GM18502 (cell line): Measurements from ENCODE around the gene NOTCH4.
"Not testable (repeated sequence)": the region's sequence is repeated elsewhere in the genome, so short reads cannot be mapped to it uniquely, and the experiment has no call there.

Source experiments
- ATAC-seq: cut with Tn5 transposase; IDR thresholded peaks from one replicate; pipeline ENCODE4 v1.9.1; 2021; ENCODE audit warnings: mild to moderate bottlenecking; ENCODE audit not compliant: unreplicated experiment, poor library complexity

NOTCH4 gene

DNA sequence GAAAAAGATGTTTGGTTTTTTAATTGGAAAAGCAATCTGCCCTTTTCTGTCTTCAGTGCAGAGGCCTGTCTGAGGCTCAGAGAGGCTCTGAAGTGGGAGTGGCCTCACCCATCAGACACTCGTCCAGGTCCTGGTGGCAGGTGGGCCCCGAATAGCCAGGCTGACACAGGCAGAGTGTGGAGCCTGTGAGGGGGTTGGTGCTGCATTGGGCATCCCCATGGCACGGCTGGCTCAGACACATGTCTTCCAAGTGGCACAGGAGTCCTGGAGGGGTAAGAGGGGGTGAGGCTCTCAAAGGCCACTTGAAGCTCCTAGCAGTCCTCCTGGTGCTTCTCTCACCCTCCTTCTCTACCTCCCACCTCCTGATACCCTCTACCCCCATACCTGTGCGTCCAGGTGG, 3.8 kb downstream of the NOTCH4 start:
- ATAC-seq, result no peak

DNA sequence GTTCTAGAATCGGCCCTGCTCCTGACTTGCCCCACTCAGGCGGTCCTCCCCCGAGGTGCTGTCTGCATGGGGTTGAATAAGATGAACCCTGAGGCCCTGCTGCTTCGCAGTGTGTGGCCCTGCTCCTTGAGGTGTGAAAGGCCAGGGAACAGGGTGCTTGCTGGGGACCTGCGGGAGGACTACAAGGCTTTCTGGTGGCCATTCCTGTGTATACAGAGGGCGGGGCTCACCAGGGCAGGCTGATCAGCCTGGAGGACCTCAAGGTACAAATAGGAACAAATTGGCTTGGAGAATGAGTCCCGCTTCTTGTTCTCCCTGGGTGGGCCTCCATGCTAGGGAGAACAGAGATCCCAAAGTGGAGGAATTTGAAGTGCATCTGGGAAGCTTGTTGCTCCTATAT, 5.7 kb downstream of the NOTCH4 start:
- ATAC-seq, result no peak

DNA sequence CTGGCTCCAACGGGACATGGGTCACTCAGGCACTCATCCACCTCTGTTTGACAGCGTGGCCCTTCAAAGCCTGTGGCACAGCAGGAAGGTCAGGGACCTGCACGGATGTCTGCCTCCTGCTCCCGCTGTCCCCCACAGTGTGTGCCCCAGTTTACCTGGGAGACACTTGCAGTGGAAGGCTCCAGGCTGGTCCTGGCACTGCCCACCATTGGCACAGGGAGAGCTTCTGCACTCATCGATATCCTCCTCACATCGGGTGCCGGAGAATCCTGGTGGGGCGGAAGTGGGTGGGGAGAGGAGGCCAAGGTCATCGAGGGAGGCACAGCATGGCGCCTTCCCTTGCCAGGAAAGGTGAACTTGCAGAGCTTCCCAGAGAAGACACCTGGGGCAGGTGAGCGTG, 6.9 kb downstream of the NOTCH4 start:
- ATAC-seq, result no peak

DNA sequence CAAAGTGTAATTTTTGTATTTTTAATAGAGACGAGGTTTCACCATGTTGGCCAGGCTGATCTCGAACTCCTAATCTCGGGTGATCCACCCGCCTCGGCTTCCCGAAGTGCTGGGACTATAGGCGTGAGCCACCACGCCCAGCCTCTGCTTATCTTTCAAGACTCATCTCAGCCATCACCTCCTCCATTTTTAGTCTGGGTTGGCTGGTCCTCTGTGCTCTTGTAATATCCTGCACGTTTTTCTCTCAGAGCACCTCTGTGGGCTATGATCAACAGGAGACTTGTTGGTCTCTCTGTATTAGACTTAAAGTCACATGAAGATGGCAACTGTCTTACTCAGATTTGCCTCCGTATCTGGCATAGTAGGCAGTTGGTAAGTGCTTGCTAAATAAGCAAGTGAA, 7.6 kb downstream of the NOTCH4 start:
- no peak for ATAC-seq

DNA sequence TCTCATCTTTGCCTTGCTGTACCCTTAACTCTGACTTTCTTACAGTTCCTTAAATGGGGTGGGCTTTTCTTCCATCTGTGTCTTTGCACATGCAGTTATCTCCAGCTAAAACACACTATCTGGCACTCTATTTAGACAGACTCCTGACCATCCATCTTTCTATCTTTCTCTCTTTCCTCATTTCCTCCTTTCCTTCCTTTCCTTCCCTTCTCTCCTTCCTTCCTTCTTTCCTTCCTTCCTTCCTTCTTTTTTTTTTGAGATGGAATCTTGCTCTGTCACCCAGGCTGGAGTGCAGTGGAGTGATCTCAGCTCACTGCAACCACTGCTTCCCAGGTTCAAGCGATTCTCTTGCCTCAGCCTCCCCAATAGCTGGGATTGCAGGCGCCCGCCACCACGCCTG, 8.2 kb downstream of the NOTCH4 start:
- ATAC-seq, result no peak

DNA sequence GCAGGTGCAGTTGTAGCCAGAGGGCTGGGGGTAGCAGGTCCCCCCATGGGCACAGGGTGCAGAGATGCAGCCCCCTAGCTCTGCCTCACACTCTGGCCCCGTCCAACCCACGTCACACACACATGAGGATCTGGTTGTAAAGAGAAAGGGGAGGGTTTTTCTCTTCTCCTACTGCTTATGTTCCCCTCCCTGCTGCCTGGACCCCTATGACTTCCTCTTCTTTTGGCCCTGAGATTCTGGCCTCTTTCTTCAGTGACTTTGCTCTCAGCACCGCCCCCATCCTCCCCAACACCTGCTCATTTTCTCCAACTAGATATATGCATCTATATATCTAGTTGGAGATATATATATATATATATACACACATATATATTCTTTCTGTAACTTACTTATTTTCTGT, 9.7 kb downstream of the NOTCH4 start:
- ATAC-seq, result no peak

DNA sequence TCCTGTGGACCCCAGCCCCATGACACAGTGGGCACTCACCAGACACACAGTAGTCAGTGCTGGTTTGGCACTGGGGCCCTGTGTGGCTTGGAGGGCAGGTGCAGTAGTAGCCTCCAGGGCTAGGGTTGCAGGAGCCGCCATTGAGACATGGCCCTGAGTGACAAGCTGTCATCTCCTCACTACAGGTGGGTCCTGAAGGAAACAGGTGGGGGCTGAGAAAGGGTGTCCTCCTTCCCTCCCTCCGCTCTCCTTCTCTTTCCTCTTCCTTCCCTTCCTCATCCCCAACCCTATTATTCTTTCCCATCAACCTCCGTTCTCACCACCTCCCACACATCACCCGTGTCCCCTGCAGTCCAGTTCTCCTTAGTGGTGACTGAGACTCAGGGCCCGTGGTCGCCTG, 10.2 kb downstream of the NOTCH4 start:
- no peak for ATAC-seq

DNA sequence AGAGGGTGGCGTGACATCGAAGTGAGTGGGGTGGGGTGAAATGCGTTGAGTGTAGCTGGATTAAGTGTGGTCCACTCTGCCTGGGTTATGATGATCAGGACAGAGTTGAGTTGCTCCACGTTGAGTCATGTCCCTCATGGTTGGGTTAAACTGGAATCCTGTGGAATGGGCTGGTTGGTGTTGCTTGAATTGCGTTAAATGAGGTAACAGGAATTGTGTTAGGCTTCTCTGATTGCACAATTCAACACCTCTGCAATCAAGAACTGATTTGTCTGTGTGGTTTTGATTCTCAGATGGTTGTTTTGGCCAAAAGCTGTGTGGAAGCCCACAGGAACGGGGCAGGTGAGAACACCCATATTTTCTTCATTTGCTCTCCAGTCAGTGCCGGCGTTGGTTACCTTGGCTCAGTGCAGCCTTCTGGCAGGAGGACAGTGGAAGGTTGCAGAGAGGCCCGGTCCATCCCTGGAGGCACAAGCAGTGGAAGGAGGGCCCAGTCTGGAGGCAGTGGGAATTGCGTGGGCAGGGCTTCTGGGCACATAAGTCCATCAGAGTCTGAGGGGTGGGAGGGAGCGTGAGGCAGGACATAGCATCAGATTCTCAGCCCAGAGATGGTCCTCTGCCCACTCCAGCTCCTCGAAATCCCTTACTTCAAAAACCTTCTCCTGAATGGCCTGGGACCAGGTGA, 11.6 kb downstream of the NOTCH4 start:
- no peak for ATAC-seq

DNA sequence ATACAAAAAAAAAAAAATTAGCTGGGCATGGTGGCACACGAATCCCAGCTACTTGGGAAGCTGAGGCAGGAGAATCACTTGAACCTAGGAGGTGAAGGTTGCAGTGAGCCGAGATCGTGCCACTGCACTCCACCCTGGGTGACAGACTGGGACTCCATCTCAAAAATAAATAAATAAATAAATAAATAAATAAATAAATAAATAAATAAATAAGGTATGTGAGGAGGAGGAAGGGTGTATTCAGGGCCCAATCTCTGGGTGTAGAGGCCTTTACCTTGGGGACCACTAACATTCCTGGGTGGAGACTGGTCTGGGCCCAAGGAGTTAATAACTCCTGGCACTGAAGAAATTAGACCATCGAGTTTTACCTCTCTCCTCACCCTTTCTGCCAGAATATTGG, 12.4 kb downstream of the NOTCH4 start:
- ATAC-seq, result not testable (repeated sequence)

DNA sequence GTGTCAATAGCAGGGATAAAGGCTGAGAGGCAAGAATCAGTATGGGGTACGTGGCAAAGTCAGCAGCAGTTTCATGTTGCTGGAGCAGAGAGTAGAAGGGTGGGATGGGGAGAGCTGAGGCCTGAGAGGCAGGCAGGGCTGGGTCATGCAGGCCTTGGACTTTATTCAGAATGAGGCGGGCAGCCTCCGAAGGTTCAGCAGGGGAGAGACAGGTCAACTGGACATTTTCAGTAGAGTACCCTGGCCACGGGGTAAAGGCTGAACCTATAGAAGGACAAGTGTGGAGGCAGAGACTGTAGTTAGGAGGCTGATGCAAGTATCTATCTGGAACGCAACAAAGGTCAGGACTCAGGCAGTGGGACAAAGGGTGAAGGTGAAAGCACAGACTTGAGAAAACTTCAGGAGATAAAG, 13.7 kb downstream of the NOTCH4 start:
- no peak for ATAC-seq

DNA sequence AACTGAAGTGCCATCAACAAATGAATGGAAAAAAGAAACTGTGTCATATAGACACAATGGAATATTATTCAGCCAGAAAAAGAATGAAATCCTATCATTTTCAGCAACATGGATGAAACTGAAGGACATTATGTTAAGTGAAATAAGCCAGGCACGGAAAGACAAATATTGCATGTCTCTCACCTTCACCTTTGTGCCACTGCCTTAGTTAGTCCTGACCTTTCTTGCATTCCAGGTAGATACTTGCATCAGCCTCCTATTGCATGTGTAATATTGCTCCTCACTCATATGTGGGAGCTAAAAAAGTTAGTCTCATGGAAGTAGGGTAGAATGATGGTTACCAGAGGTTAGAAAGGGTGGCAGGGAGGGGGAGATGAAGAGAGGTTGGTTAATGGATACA, 14.9 kb downstream of the NOTCH4 start:
- ATAC-seq, result no peak

DNA sequence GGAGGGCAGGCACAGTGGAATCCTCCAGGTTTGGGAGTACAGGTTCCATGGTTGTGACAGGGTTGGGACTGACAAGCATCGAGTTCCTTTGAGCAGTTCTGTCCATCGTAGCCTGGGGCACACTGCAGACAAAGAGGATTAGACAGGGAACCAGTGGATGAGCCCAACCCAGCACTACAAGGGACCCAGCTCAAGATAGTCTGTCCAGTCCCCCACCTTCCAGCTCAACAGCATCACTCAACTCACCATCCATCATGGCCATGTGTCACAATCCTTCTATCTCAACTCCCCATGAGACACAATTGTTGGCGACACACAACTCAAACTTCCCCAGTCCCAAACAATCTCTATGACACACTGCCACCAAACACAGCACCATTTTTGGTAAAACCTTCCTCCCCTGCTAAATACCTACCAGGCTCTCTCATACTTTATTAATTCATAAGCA, 19.6 kb downstream of the NOTCH4 start:
- no peak for ATAC-seq

DNA sequence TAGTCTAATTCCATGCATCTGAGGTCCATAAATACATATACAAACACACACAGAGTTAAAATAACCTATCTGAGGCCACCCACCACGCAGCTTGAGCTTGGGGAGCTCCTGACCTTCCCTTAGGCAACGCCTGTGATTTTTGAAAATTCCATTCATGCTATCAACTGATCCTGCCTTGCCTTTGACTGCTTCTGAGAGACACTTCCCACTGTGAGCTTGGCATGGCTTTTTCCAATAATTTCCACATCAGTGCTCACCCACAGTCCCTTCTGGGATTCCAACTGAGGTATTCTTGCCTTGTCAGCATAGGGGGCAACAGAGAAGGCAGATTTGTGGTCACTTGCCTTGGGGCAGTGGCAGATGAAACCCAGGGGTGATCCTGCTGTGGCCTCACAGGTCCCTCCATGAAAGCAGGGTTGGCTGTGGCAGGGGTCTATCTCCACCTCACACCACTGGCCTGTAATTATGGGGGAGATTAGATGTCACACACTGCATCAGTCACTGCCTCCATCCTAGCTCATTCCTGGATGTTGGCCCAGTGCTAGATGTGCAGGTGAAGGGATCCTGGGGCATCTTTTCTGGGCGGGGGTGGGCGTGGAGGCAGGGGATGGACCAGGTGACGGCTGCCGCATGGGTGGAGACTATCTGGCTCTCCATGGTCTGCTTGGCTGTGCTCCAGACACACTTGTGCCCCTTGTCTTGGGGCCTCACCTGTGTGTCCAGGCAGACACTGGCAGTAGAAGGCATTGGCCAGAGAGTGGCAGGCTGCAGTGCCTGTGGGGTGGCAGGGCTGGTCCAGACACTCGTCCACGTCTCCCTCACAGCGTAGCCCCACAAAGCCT, 20.2 kb downstream of the NOTCH4 start:
- no peak for ATAC-seq

DNA sequence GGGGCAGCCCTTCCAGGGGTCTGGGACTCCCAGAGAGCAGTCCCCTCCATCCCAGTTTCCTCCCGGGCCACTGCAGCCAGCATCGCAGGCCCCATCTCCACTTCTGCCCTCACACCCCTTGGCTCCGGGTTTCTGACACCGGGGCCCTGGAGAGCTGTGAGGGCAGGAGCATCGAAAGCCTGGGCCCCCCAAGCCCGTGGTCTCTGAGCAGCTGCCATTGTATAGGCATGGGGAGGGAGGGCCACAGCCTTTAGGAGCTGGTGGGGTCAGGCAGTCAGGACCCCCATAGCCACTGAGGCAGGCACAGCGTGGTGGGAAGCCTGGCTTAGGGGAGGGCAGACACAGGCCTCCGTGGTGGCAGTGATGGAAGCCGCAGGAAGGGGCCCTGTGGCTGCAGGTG, 21.7 kb downstream of the NOTCH4 start:
- ATAC-seq, result no peak

DNA sequence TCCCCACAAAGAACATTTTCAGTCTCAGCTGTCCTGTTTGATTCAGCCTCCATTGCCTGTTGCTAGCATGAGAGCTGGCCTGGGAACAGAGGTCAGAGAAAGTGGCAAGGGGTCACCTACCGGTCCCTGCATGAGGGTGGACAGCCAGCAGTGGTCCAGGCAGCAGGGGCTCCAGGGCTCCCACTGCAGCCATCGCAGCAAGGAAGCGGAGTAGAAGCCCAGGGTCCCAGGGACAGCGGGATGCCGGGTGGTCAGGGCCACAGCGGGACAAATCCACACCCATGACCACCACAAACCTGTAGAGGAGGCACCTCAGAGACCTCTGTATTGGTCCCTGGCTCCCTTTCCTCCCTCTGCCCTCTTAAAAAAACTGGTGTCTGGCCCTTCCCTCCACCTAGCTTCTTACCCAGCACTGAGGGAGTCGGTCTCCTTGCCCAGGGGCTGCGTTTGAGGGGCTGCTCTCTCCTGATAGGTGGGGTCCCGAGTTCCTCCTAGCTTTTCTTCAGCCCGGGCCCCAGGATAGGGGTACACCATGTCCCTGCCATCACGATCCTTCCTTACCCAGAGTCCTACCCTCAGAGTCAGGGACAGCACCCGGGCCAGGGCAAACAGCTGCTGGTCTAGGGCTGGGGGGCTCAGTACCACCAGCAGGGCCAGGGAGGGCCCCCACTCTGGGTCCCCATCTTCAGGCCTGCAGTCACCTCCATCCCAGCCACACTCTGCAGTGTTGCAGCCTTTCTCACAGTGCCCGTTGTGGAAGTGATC, 23.0 kb downstream of the NOTCH4 start:
- no peak for ATAC-seq

DNA sequence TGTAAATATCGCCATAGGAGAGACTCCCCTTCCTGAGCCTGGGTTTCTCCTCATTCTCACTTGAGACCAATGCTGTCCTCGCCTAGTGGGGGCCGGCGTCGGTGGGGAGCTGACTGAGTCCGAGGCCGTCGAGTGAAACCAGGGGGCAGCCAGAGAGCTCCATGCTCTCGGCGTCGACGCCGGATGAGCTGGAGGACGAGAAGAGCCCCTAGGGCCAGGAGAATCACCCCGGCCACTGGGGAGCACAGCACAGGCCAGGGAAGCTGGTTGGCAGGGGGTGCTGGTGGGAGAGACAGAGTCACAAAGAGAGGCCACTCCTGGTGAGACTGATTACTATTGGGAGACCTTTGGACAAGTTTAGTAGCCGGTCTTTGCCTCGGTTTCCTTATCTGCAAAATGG, 25.0 kb downstream of the NOTCH4 start:
- no peak for ATAC-seq

DNA sequence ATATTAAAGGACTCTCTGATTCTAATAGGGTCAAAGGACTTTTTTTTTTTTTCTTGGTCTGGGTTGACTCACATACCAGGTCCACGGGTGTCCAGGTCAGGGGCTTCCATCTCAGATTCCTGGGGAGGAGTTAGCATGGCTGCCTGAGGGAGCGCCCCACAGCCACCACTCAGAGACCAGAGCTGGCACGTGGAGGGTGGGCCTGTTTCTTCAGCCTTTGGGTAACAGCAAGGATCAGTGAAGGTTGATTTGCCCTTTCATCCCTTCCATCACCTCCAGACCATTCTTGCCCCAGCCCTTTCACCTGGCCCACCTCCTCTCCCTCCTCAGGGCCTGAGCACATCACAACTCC, 25.5 kb downstream of the NOTCH4 start:
- ATAC-seq, result no peak

DNA sequence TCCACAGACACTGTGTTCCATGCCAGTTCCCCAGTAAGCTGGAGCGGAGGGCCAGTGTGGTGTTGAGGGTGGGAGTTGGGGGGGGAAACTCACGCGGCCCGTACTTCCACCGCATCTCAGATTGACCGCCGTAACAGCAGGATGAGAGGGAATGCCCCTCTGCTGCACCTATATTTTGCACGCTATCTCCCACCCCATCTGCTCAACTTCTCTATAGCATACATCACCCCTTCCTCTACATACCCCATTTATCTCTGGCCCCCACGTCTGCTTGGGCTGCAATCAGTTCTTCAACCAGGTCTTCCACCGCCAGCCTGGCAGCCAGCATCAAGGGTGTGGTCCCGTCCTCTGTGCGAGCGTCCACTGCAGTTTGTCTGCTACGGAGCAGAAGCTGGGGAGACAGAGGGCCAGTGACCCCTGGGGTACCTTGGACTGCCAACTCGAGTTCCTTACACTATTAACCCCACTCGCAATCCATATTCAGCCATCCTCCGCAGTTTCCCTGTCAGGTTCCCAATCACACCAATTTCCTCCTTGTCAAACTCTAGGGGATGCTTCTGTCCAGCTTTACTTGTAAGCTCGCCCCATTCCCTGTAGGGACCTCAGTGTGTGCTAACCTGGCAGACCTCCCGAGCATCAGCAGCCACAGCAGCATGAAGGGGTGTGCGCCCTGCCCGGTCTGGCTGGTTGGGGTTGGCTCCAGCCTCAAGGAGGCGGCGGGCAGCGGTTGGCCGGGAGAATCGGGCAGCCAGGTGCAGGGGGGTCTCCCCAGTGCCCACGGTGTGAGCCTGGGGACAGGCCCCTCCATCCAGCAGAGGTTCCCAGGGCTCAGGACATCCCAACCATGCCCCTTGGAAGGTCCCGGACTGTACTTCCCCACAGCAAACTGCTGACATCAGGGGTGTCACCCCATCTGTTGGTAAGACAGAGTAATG, 26.9 kb downstream of the NOTCH4 start:
- no peak for ATAC-seq

DNA sequence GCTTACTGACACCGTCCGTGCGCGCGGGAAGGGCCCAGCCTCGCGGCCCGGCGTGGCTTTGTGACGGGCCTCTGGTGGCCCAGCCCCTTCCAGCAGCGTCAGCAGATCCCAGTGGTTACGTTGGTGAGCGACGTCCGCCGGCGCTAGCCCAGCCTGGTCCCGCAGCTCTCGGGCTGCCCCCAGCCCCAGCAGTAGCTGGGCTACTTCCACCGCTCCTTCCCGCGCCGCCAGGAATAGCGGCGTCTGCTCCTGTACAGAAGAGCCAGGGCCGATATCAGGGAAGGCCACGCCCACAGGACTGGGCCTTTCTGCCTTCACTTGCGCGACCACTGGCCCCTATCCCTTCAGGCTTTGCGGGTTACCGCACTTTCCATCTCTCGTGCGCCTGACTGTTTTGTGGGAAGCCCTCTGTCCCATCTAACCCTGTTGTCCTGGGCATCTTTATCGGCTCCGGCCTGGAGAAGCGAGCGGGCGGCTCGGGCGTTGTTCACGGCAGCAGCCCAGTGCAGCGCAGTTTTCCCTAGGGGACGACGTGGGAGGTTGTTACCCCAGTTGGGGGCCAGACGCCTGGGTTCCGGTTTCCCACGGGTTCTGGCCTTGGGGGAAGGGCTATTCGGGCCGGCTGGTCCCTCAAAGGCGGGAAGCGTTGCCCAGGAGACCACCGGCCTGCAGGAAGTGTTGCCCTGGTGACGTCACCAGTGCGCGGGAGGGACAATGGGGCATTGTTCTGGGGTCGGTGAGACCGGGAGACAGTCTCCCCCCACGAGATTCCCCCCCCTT, 27.8 kb downstream of the NOTCH4 start:
- ATAC-seq, result peak; percentile 79

DNA sequence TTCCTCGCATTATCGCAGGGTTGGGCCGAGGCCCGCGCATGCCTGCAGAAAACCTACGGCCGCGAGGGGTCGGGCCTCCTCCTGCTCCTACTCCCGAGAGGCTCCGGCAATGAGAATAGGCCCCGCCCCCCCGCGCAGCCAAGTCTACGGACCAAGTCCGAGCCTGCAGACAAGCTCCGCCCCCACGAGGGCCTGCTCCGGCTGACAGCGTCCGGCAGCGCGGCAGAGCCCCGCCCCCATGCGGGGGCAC, 28.3 kb downstream of the NOTCH4 start:
- peak; percentile 80 for ATAC-seq
